B cell (primary cell): ENCODE results near the gene VCPKMT. TPM values are rescaled to one million over a fixed set of nuclear protein-coding genes. Genes with fewer than 3 reads are reported as not detected.

Experiments
- ATAC-seq: fragments of 200-7000 bp; cut with Tn5 transposase; one replicate; pipeline ENCODE4 v1.10.0; 2021; ENCODE audit warnings: low read depth, mild to moderate bottlenecking, moderate number of reproducible peaks, moderate library complexity
- CTCF ChIA-PET: fragments of 350-600 bp; sonication (Branson Sonifier 250); formaldehyde crosslinking; loops from one replicate; lab custom pipeline; 2021; ENCODE audit warnings: antibody characterized with exemption, inconsistent platforms; lab: Charles Lee
- POLR2A ChIA-PET: fragments of 350-600 bp; sonication (Branson Sonifier 250); formaldehyde crosslinking; loops from one replicate; lab custom pipeline; 2021; ENCODE audit warnings: antibody characterized with exemption; lab: Charles Lee
- DNase-seq: peaks from one replicate; pipeline ENCODE4 v3.0.0; 2013
- H2AFZ ChIP-seq: 2 replicates; pipeline ENCODE4 v1.6.1; 2012; ENCODE audit warnings: mild to moderate bottlenecking, low read depth, low read length; ENCODE audit not compliant: insufficient read depth, poor library complexity, severe bottlenecking
- H3K27ac ChIP-seq, 2 donors: 1 replicate in 1 of 2; 2 replicates in 1 of 2; pipeline ENCODE4 v1.5.1; 2012 to 2013; ENCODE audit warnings: low read length in 2 of 2, mild to moderate bottlenecking in 2 of 2, moderate library complexity in 1 of 2
- H3K27me3 ChIP-seq, 4 experiments: fragments of 200-600 bp in 1 of 4; sonication (generic) in 1 of 4; replicated peaks in 1 of 4; 1 replicate in 2 of 4; 2 replicates in 2 of 4; pipeline versions ENCODE4 v1.6.1 to v1.7.0; 2013 to 2016; ENCODE audit warnings: low read length in 3 of 4, mild to moderate bottlenecking in 2 of 4, mixed read lengths in 1 of 4, moderate library complexity in 1 of 4; ENCODE audit not compliant: insufficient read depth in 4 of 4, control insufficient read depth in 3 of 4; ENCODE audit errors: control extremely low read depth in 1 of 4
- H3K36me3 ChIP-seq, 2 experiments: replicated peaks in 1 of 2; 1 replicate in 1 of 2; 2 replicates in 1 of 2; pipeline versions ENCODE4 v1.6.1 to v1.7.1; 2013; ENCODE audit warnings: low read length in 1 of 2; ENCODE audit not compliant: insufficient read depth in 2 of 2, control insufficient read depth in 1 of 2; ENCODE audit errors: control extremely low read depth in 1 of 2, extremely low read depth in 1 of 2
- H3K4me1 ChIP-seq, 2 donors: fragments of 200-600 bp in 1 of 2; sonication (generic) in 1 of 2; 1 replicate in 1 of 2; 2 replicates in 1 of 2; pipeline versions ENCODE4 v1.5.1 to v1.6.1; 2013 to 2017; ENCODE audit warnings: low read length in 2 of 2; ENCODE audit not compliant: control insufficient read depth in 2 of 2, insufficient read depth in 2 of 2
- H3K4me2 ChIP-seq: replicated peaks from 2 replicates; pipeline ENCODE3; 2012; ENCODE audit warnings: mild to moderate bottlenecking, low read depth, low read length; ENCODE audit not compliant: poor library complexity, severe bottlenecking
- H3K4me3 ChIP-seq, 5 experiments: fragments of 200-600 bp in 1 of 5; sonication (generic) in 1 of 5; 1 replicate in 3 of 5; 2 replicates in 2 of 5; pipeline versions ENCODE4 v1.5.1 to v1.7.0; 2011 to 2016; ENCODE audit warnings: low read length in 4 of 5, mild to moderate bottlenecking in 4 of 5, low read depth in 2 of 5, control low read depth in 1 of 5, moderate library complexity in 1 of 5; ENCODE audit not compliant: insufficient read depth in 1 of 5; ENCODE audit errors: control extremely low read depth in 1 of 5, extremely low read depth in 1 of 5
- H3K79me2 ChIP-seq: fragments of 200-600 bp; sonication (generic); one replicate; pipeline ENCODE4 v1.6.0; 2016; ENCODE audit warnings: low read length; ENCODE audit not compliant: control insufficient read depth, insufficient read depth
- H3K9ac ChIP-seq: fragments of 200-600 bp; sonication (generic); 2 replicates; pipeline ENCODE4 v1.6.1; 2017; ENCODE audit warnings: mild to moderate bottlenecking, low read length, moderate library complexity
- H3K9me3 ChIP-seq, 3 donors: one replicate each; pipeline versions ENCODE4 v1.6.1 to v1.7.1; 2013; ENCODE audit warnings: low read length in 2 of 3; ENCODE audit not compliant: control insufficient read depth in 2 of 3, insufficient read depth in 1 of 3; ENCODE audit errors: control extremely low read depth in 1 of 3
- H4K20me1 ChIP-seq: 2 replicates; pipeline ENCODE4 v1.6.0; 2012; ENCODE audit warnings: mild to moderate bottlenecking, low read length; ENCODE audit not compliant: insufficient read depth, control insufficient read depth, poor library complexity, severe bottlenecking
- H3K27ac Mint-ChIP-seq: one replicate; pipeline ENCODE4 v1.8.0; 2021; ENCODE audit warnings: mixed read lengths
- H3K27me3 Mint-ChIP-seq: one replicate; pipeline ENCODE4 v1.8.0; 2021; ENCODE audit warnings: mixed read lengths
- H3K4me1 Mint-ChIP-seq: one replicate; pipeline ENCODE4 v1.8.0; 2021; ENCODE audit warnings: mixed read lengths
- H3K4me3 Mint-ChIP-seq: one replicate; pipeline ENCODE4 v1.8.0; 2021; ENCODE audit warnings: mixed read lengths
- H3K9me3 Mint-ChIP-seq: one replicate; pipeline ENCODE4 v1.8.0; 2022; ENCODE audit warnings: mixed read lengths; ENCODE audit not compliant: insufficient read depth
- EZH2 ChIP-seq: IDR thresholded peaks from 2 replicates; pipeline ENCODE4 v1.6.1; 2012; ENCODE audit warnings: borderline replicate concordance, low read depth, mild to moderate bottlenecking, moderate library complexity, low read length; ENCODE audit not compliant: insufficient read depth, poor library complexity, severe bottlenecking
- WGBS: methylation state at CpG from one replicate; pipeline ENCODE4 v1.1.5; 2013; ENCODE audit warnings: missing lambda C conversion rate; ENCODE audit not compliant: insufficient coverage; 5-methylcytosine and 5-hydroxymethylcytosine counted together
- intact Hi-C: fragments of 100-400 bp; cut with micrococcal nuclease; formaldehyde crosslinking; loops from one replicate; pipeline ENCODE4 v1.10.0; 2022
- polyA plus RNA-seq: library from polyadenylated mRNA; depleted of rRNA; stranded (reverse); fragments of >200 nt; gene quantifications from 2 replicates; pipeline ENCODE4 v1.2.3, GENCODE V29; 2012
- total RNA-seq, 2 donors: library from RNA; stranded (reverse); fragments of 120-200 nt in 1 of 2; gene quantifications; 1 replicate in 1 of 2; 2 replicates in 1 of 2; pipeline versions ENCODE4 v1.2.3 to v1.2.4, GENCODE V29; 2013 to 2022
- TF ChIP-seq, protein P1 (sequence below): fragments of 200-600 bp; IDR thresholded peaks from one replicate; pipeline ENCODE4 v1.8.0; 2022; ENCODE audit warnings: antibody characterized with exemption, mild to moderate bottlenecking

VCPKMT gene
- total and polyA plus RNA-seq, 2 donors (not counting 1 experiment from before 2014, with no cell fraction given), result 27.1 to 40.3 TPM

DNA sequence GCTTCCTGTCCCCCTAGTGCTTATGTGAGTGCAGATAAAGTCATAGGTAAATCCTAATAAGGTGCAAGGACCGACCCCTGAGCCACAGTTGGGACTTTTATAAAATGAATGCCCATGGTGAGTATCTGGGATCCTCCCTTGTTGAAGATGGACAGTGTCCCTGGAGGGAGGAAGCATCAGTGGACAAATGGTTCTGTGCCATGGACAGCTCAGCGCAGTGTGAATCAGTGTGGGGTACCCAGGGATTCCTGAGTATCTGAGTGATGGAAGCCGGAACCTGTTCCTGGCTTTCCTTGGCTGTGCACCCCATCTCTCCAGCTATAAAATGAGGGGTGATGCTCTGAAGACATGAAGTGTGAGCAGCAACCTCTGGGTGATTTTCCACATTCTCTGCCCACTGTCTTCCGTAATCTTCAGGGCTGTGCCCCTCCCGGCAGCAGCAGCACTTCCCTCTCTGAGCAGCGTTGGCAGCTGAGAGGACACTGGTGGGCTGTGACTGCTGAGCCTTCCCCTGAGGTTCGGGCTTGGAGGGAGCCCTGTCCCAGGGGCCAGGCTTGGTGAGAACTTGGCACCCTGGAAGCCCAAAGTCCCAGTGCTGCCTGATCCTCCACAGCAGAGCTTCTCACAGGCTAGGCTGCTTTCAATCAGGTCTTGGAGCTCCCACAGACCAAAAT lies 25.0 kb downstream of the VCPKMT start:
- no peaks in the 10 kb centered on the region for H3K9me3 ChIP-seq
- intact Hi-C loops, result loop anchor here (1.0 kb wide), 1 partner anchor 8 kb away; no protein-coding TSS in a partner anchor
- Mint-ChIP-seq H3K27me3 (no peaks in the 10 kb centered on the region), H3K27ac (peak overlapping the region; percentile 87), H3K4me1 (peaks cover 78% of the 10 kb centered on the region), H3K4me3 (peak overlapping the region; percentile 44), H3K9me3 (no peaks in the 10 kb centered on the region)
- no peak overlapping the region for H3K4me3 ChIP-seq
- peaks cover 78 to 83% of the 10 kb centered on the region in 2 donors for H3K4me1 ChIP-seq
- H3K9ac ChIP-seq, result no peak overlapping the region
- ATAC-seq (peak; percentile 55), DNase-seq (peak; percentile 51)
- TF ChIP-seq, protein P1, sequence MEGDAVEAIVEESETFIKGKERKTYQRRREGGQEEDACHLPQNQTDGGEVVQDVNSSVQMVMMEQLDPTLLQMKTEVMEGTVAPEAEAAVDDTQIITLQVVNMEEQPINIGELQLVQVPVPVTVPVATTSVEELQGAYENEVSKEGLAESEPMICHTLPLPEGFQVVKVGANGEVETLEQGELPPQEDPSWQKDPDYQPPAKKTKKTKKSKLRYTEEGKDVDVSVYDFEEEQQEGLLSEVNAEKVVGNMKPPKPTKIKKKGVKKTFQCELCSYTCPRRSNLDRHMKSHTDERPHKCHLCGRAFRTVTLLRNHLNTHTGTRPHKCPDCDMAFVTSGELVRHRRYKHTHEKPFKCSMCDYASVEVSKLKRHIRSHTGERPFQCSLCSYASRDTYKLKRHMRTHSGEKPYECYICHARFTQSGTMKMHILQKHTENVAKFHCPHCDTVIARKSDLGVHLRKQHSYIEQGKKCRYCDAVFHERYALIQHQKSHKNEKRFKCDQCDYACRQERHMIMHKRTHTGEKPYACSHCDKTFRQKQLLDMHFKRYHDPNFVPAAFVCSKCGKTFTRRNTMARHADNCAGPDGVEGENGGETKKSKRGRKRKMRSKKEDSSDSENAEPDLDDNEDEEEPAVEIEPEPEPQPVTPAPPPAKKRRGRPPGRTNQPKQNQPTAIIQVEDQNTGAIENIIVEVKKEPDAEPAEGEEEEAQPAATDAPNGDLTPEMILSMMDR, result no peak
- no peak for TF ChIP-seq EZH2
- H2AFZ ChIP-seq, result no peak overlapping the region
- H4K20me1 ChIP-seq, result no peaks in the 10 kb centered on the region
- H3K4me2 ChIP-seq, result peak overlapping the region; percentile 51
- peaks cover 0 to 17% of the 10 kb centered on the region in 2 experiments for H3K36me3 ChIP-seq
- H3K79me2 ChIP-seq, result peaks cover 87% of the 10 kb centered on the region
- POLR2A ChIA-PET, result interaction anchor here (0.5 to 1.6 kb wide), 6 partner anchors 9 to 172 kb away, joined by 4 to 5 read pairs (median 4); no protein-coding TSS in a partner anchor
- WGBS, result 63% methylated on average over 7 of the region's 7 CpGs
- H3K27me3 ChIP-seq, result no peaks in the 10 kb centered on the region
- CTCF ChIA-PET, result interaction anchor here (1.3 to 9.2 kb wide), 4 partner anchors 12 to 239 kb away, joined by 5 to 70 read pairs (median 15); partner anchors contain the start of gene NEMF
- H3K27ac ChIP-seq, result peak overlapping the region; percentile 30 to 70

DNA sequence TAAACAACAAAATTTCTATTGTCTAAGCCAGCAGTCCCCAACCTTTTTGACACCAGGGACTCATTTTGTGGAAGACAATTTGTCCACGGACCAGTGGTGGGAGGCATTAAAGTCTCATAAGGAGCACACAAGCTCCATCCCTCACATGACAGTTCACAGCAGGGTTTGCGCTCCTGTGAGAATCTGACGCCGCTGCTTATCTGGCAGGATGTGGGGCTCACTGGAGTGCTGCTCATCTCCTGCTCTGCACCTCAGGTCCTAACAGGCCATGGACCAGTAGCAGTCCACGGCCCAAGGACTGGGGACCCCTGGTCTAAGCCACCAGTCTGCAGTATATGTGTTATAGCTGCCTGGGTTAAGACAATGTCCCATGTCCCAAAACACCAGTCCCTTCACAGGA lies 27.2 kb downstream of the VCPKMT start:
- Histone ChIP-seq H2AFZ (no peak overlapping the region), H3K36me3 (peaks cover 0 to 17% of the 10 kb centered on the region in 2 experiments), H3K9me3 (no peaks in the 10 kb centered on the region), H3K9ac (no peak overlapping the region), H3K4me1 (peaks cover 86 to 90% of the 10 kb centered on the region in 2 donors), H3K27me3 (no peaks in the 10 kb centered on the region), H3K27ac (peak overlapping the region; percentile 21 to 100), H3K4me3 (no peak overlapping the region), H4K20me1 (no peaks in the 10 kb centered on the region), H3K79me2 (peaks cover 67% of the 10 kb centered on the region), H3K4me2 (no peak overlapping the region)
- H3K9me3 Mint-ChIP-seq, result no peaks in the 10 kb centered on the region
- no peak for TF ChIP-seq EZH2
- TF ChIP-seq, protein P1, result no peak
- ChIA-PET CTCF (interaction anchor here (1.2 to 9.2 kb wide), 5 partner anchors 15 to 226 kb away, joined by 4 to 70 read pairs (median 18); no protein-coding TSS in a partner anchor), POLR2A (interaction anchor here (1.6 kb wide), 1 partner anchor 226 kb away, joined by 4 read pairs; no protein-coding TSS in a partner anchor)
- H3K4me3 Mint-ChIP-seq, result no peak overlapping the region
- ATAC-seq (no peak), DNase-seq (no peak)
- 95% methylated on average over 4 of the region's 5 CpGs for WGBS
- peaks cover 86% of the 10 kb centered on the region for H3K4me1 Mint-ChIP-seq
- H3K27me3 Mint-ChIP-seq, result no peaks in the 10 kb centered on the region
- intact Hi-C loops, result no loop called here
- H3K27ac Mint-ChIP-seq, result peak overlapping the region; percentile 97
